SJSA1 (cell line): ENCODE measurements around the gene TAMM41. TPM values are rescaled to one million over a fixed set of nuclear protein-coding genes. Genes with fewer than 3 reads are reported as not detected.
A peak's percentile ranks its signal among the peaks of the same experiment; 100 is the strongest.
"Not testable (repeated sequence)": the region's sequence is repeated elsewhere in the genome, so short reads cannot be mapped to it uniquely, and the experiment has no call there.

Experiments used
- DNase-seq, 2 experiments: peaks; one replicate each; pipeline ENCODE4 v3.0.0-alpha.2; 2015 to 2020; ENCODE audit warnings: low spot score in 2 of 2, low read depth in 1 of 2
- H3K27ac ChIP-seq: fragments of 250-450 bp; sonication (Bioruptor Pico); 2 replicates; pipeline ENCODE4 v1.5.1; 2020; ENCODE audit warnings: mild to moderate bottlenecking, moderate library complexity
- H3K27me3 ChIP-seq: fragments of 250-450 bp; sonication (Bioruptor Pico); replicated peaks from 2 replicates; pipeline ENCODE4 v1.5.1; 2020; ENCODE audit warnings: mild to moderate bottlenecking, moderate library complexity
- H3K36me3 ChIP-seq: fragments of 250-450 bp; sonication (Bioruptor Pico); 2 replicates; pipeline ENCODE4 v1.5.1; 2020; ENCODE audit warnings: mild to moderate bottlenecking
- H3K4me1 ChIP-seq: fragments of 250-450 bp; sonication (Bioruptor Pico); replicated peaks from 2 replicates; pipeline ENCODE4 v1.6.1; 2021; ENCODE audit warnings: mild to moderate bottlenecking
- H3K4me3 ChIP-seq: fragments of 250-450 bp; sonication (Bioruptor Pico); 2 replicates; pipeline ENCODE4 v1.5.1; 2020; ENCODE audit warnings: mild to moderate bottlenecking
- H3K9me3 ChIP-seq: fragments of 250-450 bp; sonication (Bioruptor Pico); replicated peaks from 2 replicates; pipeline ENCODE4 v1.5.1; 2020; ENCODE audit warnings: mild to moderate bottlenecking
- total RNA-seq: library from RNA; depleted of rRNA; stranded (reverse); fragments of >200 nt; shearing (Covaris generic); gene quantifications from 2 replicates; pipeline ENCODE4 v1.2.3, GENCODE V29; 2014; rRNA removed

Gene TAMM41
- total RNA-seq, 1 experiment from 2014 or later: 8.1 TPM

DNA sequence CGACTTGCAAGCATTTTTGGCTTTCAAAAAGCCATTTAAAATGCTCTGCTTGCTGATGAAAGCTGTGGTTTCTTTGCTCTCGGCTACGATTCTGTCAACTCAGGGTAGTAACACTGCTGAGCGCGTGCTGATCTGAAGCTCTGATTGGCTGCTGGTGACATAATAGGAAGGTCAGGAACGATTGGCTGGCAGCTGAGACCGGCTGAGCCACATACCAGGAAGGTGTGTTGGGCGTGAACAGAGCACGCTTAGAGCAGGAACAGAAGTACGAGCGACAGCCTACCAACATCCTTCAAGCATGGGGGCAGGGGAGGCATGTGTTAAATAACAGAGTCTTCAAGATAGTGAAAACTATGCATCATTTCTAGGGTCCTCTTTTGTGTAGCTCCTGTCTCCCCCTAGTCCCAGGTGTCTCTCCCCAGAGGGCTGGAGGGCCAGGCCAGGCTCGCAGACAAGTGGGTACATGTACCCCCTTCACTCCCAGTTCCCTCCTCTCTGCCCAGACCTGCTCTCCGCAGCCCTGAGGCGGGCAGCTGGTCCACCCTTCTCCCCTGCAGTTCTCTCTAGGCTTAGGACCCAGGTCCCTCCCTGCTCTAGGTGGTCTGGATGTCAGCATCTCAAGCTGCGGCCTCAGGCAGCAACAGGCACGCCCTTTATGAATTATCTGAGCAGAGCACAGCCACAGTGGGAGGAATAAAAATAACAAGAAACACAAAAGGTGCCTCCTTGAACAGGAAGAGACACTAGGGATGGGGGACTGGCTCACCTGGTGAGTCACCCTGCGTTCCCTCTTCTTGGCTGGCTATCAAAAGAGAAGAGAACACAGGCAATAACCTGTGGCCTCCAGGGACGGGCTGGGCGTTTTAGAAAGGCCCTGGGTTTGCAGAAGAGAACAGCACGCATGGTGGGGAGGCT is 76.0 kb downstream of the TAMM41 start:
- Histone ChIP-seq H3K4me1 (peaks cover 22% of the 10 kb centered on the region), H3K9me3 (no peaks in the 10 kb centered on the region), H3K36me3 (no peaks in the 10 kb centered on the region), H3K27ac (no peak overlapping the region), H3K27me3 (no peaks in the 10 kb centered on the region), H3K4me3 (no peak overlapping the region)
- peak; percentile 39 to 68 for DNase-seq

DNA sequence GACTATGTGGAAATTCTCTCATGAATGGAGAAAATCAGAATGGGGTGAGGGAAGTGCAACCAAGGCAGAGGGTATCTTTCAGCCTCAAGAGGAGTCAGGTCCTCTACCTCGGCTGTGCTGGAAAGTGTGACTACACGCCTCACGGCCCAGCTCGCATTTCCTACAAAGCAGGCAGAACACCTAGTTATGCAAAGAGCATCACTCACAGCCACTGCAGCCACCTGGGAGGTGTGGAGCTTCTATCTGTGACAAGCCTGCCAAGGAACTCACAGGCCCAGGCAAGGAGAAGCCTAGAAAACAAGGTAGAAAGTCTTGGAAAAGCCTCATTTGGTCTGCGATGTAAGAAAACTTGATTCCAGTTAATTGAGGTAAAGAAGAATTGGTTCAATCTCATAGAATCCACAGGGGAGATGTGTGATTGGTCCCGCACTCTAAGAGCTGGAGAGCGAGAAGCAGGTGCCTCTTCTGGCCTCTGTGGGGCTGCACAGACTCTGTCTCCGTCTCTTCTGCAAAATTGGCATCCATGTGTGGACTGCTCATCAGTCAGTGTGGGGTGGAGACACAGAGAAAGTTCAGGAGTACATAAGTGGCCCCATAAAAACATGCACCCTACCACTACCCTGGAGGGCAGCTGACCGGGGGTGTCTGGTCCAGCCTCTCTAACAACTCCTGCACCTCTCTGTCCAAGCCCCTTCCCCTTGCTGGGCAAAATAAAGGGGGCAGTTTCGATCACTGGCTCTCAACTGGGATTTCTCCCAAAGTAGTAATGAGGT is 76.8 kb downstream of the TAMM41 start:
- H3K4me3 ChIP-seq: no peak overlapping the region
- H3K36me3 ChIP-seq: no peaks in the 10 kb centered on the region
- DNase-seq: no peak
- H3K9me3 ChIP-seq: no peaks in the 10 kb centered on the region
- H3K27me3 ChIP-seq: no peaks in the 10 kb centered on the region
- H3K27ac ChIP-seq: no peak overlapping the region
- H3K4me1 ChIP-seq: peaks cover 30% of the 10 kb centered on the region

DNA sequence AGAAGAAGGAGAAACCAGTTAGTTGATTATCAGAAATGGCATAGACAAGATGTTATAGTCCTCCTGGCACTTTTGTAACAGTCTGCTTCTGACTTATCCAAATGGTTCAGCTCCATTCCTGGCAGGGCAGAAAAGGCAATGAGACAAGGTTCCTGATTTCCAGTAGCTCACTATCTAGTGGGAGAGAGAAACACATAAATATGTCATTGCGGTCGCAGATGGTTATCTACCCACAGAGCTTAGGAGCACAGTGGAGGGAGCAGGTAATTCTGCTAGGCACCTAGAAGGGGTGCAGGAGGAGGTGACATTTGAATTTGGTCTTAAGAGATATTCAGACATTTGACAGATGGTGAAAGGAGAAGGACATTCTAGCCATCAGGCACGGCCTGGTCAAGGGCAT is 78.1 kb downstream of the TAMM41 start:
- Histone ChIP-seq H3K27ac (no peak overlapping the region), H3K27me3 (no peaks in the 10 kb centered on the region), H3K36me3 (no peaks in the 10 kb centered on the region), H3K4me1 (peaks cover 31% of the 10 kb centered on the region), H3K4me3 (no peak overlapping the region), H3K9me3 (no peaks in the 10 kb centered on the region)
- no peak for DNase-seq

DNA sequence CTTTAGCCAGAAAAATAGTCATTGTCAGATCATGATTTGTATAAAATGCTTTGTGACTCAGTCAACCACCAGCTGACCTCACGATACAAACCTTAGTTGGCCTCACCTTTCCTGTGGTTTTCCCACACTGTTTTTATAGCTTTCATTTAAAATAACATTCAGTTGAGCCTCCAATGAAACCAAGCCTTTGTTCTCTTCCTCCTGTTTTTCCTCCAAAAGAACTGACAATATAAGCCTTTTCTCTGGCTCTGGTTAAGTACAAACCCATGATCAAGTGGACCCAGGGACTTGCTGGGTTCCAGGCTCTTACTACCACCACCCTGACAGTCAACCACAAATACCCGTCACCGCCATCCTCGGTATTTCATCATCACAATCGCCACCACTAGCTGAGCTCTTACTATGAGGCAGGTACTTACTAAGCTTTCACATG is 81.7 kb downstream of the TAMM41 start:
- peaks cover 17% of the 10 kb centered on the region for H3K4me1 ChIP-seq
- peak; percentile 73 to 86 for DNase-seq
- peak overlapping the region; percentile 48 for H3K27ac ChIP-seq
- no peak overlapping the region for H3K4me3 ChIP-seq
- H3K9me3 ChIP-seq: no peaks in the 10 kb centered on the region
- no peaks in the 10 kb centered on the region for H3K27me3 ChIP-seq
- no peaks in the 10 kb centered on the region for H3K36me3 ChIP-seq

DNA sequence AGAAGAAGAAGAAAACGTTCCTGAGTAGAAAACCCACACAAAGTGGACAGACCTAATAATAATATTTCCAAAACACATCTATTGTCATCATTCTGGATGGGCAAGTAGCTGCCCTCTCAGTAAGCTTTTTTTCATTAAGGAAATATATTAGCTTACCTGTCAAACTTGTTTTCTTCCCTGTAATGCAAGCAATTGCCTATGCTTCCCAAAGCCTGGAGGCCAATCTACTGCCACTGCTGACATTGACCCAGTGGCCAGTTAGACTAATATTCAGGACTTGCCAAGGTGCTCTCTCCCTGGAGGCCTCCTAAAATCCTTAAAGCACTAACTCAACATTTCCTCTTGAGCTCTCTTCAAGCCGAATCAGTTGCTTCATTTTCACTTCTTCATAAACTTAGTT is 86.7 kb downstream of the TAMM41 start:
- Histone ChIP-seq H3K36me3 (no peaks in the 10 kb centered on the region), H3K4me3 (no peak overlapping the region), H3K27ac (no peak overlapping the region), H3K27me3 (no peaks in the 10 kb centered on the region), H3K9me3 (no peaks in the 10 kb centered on the region), H3K4me1 (peaks cover 9% of the 10 kb centered on the region)
- DNase-seq: no peak

DNA sequence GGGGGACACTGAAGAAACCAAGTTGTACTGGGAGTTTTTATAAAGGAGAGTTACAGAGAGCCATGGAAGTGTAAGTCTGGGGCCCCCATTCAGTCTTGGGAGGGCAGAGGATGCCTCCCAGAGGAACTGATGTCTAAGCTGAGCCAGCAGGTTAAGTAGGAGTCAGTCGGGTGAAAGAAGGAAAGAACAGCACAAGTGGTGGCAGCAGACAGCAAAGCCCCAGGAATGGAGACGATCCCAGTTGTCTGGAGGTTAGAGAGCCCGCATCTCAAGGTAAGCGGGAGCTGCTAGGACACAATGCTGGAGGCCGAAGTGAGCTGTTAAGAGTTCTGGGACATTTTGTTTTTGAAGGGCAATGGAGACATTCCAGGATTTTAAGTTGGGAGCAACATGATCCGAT is 88.8 kb downstream of the TAMM41 start:
- 0 out of 2 replicates have a peak, but pooled peaks cover 3% of the 10 kb centered on the region for H3K4me1 ChIP-seq
- H3K4me3 ChIP-seq: no peak overlapping the region
- H3K27me3 ChIP-seq: no peaks in the 10 kb centered on the region
- no peak for DNase-seq
- no peaks in the 10 kb centered on the region for H3K36me3 ChIP-seq
- H3K9me3 ChIP-seq: no peaks in the 10 kb centered on the region
- no peak overlapping the region for H3K27ac ChIP-seq

DNA sequence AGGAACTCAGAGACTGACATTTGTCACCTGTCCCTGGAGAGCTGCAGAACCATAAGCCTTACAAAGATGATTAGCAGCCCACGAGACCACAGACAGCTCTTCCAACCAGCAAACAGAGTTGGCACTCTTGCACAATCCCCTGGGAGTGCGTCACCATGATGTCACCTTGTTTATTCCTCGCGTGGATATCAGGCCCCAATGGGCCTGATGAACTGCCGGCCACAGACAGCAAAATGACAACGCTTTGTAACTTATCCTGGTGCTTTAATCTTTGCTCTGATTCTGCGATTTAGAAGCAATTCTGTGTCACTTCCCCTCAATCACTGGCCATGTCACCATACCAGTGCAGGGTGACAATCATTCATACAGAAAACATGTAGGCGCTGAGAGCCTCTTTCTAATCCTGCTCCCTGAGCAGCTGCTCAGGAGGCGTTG is 89.2 kb downstream of the TAMM41 start:
- H3K36me3 ChIP-seq: no peaks in the 10 kb centered on the region
- DNase-seq: no peak
- H3K27me3 ChIP-seq: no peaks in the 10 kb centered on the region

DNA sequence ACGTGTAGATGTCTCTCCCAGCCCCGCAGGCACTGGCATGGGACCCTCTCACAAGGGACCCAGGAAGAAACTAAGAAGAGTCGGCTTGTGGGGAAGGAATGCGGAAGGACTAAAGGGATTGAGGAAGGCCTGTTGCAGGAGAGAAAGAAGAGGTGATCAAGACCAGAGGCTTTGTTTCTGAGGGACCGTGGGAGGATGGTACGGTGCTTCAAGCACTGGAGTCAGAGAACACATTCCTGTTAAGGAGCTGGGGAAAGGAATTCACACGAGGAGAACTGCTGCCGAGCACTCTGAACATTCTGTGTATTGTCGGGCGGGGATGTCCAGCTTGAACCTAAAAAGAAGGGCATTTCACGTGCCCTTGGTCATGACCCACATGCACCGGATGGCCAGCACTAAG is 91.4 kb downstream of the TAMM41 start:
- no peak for DNase-seq
- Histone ChIP-seq H3K27me3 (no peaks in the 10 kb centered on the region), H3K4me1 (0 out of 2 replicates have a peak, but pooled peaks cover 3% of the 10 kb centered on the region), H3K27ac (no peak overlapping the region), H3K9me3 (no peaks in the 10 kb centered on the region), H3K4me3 (no peak overlapping the region), H3K36me3 (no peaks in the 10 kb centered on the region)

More for the DNA sequence above, 89.2 kb downstream of the TAMM41 start:
- Histone ChIP-seq H3K27ac (no peak overlapping the region), H3K4me1 (0 out of 2 replicates have a peak, but pooled peaks cover 3% of the 10 kb centered on the region), H3K9me3 (no peaks in the 10 kb centered on the region), H3K4me3 (no peak overlapping the region)

DNA sequence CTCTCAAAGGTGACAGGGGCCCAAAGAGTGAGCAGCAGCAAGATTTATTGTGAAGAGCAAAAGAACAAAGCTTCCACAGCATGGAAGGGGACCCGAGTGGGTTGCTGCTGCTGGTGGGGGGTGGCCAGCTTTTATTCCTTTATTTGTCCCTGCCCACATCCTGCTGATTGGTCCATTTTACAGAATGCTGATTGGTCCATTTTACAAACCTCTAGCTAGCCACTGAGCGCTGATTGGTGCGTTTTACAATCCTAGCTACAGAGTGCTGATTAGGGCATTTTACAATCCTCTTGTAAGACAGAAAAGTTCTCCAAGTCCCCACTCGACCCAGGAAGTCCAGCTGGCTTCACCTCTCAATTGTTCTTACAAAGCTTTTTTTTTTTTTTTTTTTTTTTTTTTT is 94.4 kb downstream of the TAMM41 start:
- H3K9me3 ChIP-seq, H3K27me3 ChIP-seq, DNase-seq, H3K27ac ChIP-seq, H3K36me3 ChIP-seq, H3K4me3 ChIP-seq: not testable (repeated sequence)
- peaks cover 21% of the 10 kb centered on the region for H3K4me1 ChIP-seq

DNA sequence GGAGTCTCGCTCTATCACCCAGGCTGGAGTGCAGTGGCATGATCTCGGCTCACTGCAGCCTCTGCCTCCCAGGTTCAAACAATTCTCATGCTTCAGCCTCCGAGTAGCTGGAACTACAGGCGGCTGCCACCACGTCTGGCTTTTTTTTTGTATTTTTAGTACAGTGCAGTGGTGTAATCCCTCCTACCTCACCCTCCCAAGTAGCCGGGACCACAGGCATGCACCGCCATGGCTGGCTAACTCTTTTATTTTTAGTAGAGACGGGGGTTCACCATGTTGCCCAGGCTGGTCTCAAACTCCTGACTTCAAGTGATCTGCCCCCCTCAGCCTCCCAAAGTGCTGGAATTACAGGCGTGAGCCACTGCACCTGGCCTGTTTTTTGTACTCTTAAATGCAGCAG is 98.4 kb downstream of the TAMM41 start:
- Histone ChIP-seq H3K27ac (peak overlapping the region; percentile 77), H3K4me1 (peaks cover 21% of the 10 kb centered on the region)
- not testable (repeated sequence) for H3K4me3 ChIP-seq, H3K27me3 ChIP-seq, H3K9me3 ChIP-seq, H3K36me3 ChIP-seq
- peak; percentile 50 to 55 for DNase-seq

Other genes with a start within 250 kb of the TAMM41 start
- gene VGLL4, start 203.0 kb downstream of the TAMM41 start, total RNA-seq: 14.7 and 26.9 TPM in 2 replicates
- gene SYN2, start 157.5 kb upstream of the TAMM41 start, total RNA-seq: 0.03 TPM in 1 of 2 replicates, not detected in the other